GM19238 (cell line): Measurements from ENCODE around the gene COL4A4.
A peak's percentile ranks its signal among the peaks of the same experiment; 100 is the strongest.

Experiments
- DNase-seq: peaks from one replicate; pipeline ENCODE4 v3.0.0; 2011; ENCODE audit warnings: low spot score; ENCODE audit not compliant: insufficient read length

The COL4A4 gene

GRCh38 chr2:226984750-226985582 lies 179.0 kb downstream of the COL4A4 start:
- peak; percentile 38 for DNase-seq

GRCh38 chr2:226983895-226984749 lies 179.9 kb downstream of the COL4A4 start:
- DNase-seq = no peak

- DNase-seq = no peak
These were observed 182.1 kb downstream of the COL4A4 start for GRCh38 chr2:226981791-226982326.

GRCh38 chr2:226979004-226979403 lies 185.0 kb downstream of the COL4A4 start:
- no peak for DNase-seq

GRCh38 chr2:226978300-226978699 lies 185.7 kb downstream of the COL4A4 start:
- no peak for DNase-seq

GRCh38 chr2:226977775-226978190 lies 186.2 kb downstream of the COL4A4 start:
- DNase-seq = no peak

GRCh38 chr2:226973816-226974215 lies 190.2 kb downstream of the COL4A4 start:
- no peak for DNase-seq

GRCh38 chr2:226971770-226972169 lies 192.2 kb downstream of the COL4A4 start:
- no peak for DNase-seq

GRCh38 chr2:226971084-226971483 lies 192.9 kb downstream of the COL4A4 start:
- DNase-seq = no peak

GRCh38 chr2:226970362-226970761 lies 193.6 kb downstream of the COL4A4 start:
- peak; percentile 5 for DNase-seq

GRCh38 chr2:226969417-226970080 lies 194.5 kb downstream of the COL4A4 start:
- no peak for DNase-seq

GRCh38 chr2:226965376-226965775 lies 198.6 kb downstream of the COL4A4 start:
- no peak for DNase-seq

- no peak for DNase-seq
These were observed 200.5 kb downstream of the COL4A4 start for GRCh38 chr2:226963528-226963927.

- no peak for DNase-seq
These were observed 201.7 kb downstream of the COL4A4 start for GRCh38 chr2:226962176-226962773.

GRCh38 chr2:226959418-226959817 lies 204.6 kb downstream of the COL4A4 start:
- no peak for DNase-seq

- DNase-seq = no peak
These were observed 207.3 kb downstream of the COL4A4 start for GRCh38 chr2:226956659-226957058.

- DNase-seq = no peak
These were observed 210.2 kb downstream of the COL4A4 start for GRCh38 chr2:226953826-226954225.

- DNase-seq = no peak
These were observed 210.8 kb downstream of the COL4A4 start for GRCh38 chr2:226953206-226953605.
